ENCODE results near the gene OSBPL5. TPM values are rescaled to one million over a fixed set of nuclear protein-coding genes. Genes with fewer than 3 reads are reported as not detected.

The OSBPL5 gene
- total and polyA plus RNA-seq, 3 experiments from 2014 or later = 2.6 to 8.5 (median 2.7) TPM

DNA sequence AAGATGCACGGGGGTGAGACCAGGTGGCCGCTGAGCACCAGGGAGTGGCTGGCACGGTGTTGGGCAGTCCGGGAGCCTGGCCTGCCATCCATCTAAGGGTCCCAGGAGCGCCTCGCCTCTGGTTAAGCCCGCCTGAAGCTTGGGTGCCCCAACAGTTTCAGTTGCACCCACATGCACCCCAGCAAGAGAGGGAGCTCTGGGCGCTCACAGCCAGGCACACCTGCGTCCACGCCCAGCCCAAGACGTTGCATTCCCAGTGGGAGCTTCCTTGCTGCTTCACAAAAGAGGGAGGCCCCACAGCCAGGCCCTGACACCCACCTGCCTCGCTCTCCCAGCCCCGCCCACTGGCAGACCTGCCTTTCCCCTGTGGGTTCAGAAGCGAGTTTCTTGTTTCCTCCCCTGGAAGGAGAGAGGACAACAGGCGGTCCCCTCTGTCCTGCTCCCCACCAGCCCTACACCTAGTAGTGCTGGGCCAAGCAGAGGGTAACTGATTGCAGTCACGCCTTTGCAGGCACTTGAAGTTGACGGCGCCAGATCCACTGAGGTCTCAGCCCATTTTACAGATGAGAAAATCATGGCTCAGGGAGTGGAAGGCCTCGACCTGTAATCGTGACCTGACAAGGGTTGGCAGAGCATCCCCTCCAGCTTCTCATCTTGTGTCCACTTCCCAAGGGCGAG, 35.4 kb downstream of the OSBPL5 start:
- Mint-ChIP-seq H3K4me1 (peaks cover 0 to 8% (median 0%) of the 10 kb centered on the region in 3 donors), H3K4me3 (peak overlapping the region in 1 of 7 donors; percentile 74), H3K27ac (no peak overlapping the region), H3K9me3 (no peaks in the 10 kb centered on the region), H3K27me3 (no peaks in the 10 kb centered on the region), H3K36me3 (no peaks in the 10 kb centered on the region)
- ChIA-PET POLR2A (no interaction called here), CTCF (no interaction called here)
- Histone ChIP-seq H3K9me3 (ENCODE audit: low read length) (no peaks in the 10 kb centered on the region), H3K36me3 (ENCODE audit: insufficient read depth, low read length) (no peaks in the 10 kb centered on the region), H3K4me1 (ENCODE audit: insufficient read depth, low read length) (peaks cover under 1% of the 10 kb centered on the region), H3K27ac (ENCODE audit: low read depth, low read length) (no peak overlapping the region), H3K4me3 (ENCODE audit: low read length) (no peak overlapping the region), H3K27me3 (ENCODE audit: insufficient read depth, low read length, poor library complexity, severe bottlenecking) (no peaks in the 10 kb centered on the region)
- DNase-seq = peak in 1 of 5 donors; percentile 35

DNA sequence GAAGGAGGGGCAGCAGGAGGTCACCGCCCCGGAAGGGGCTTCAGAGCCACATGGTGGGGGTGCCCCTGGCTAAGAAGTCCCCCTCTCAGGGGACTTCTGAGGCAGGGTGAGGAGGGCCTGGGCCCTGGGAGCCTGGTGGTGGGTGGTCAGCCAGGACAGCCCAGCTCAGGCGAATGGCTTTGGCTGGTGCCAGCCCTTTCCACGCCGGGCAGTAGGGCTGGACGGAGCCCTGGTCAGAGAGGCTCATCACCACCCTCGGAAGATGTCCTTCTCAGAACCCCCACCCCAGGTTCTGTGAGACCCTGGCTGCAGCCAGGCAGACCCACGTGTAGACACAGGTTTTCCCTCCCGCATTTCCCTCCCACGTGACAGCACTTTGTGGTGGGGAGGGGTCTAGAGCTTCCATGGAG, 35.9 kb downstream of the OSBPL5 start:
- Histone ChIP-seq H3K36me3 (ENCODE audit: insufficient read depth, low read length) (no peaks in the 10 kb centered on the region), H3K9me3 (ENCODE audit: low read length) (no peaks in the 10 kb centered on the region), H3K4me3 (ENCODE audit: low read length) (no peak overlapping the region), H3K4me1 (ENCODE audit: insufficient read depth, low read length) (no peaks in the 10 kb centered on the region), H3K27ac (ENCODE audit: low read depth, low read length) (no peak overlapping the region), H3K27me3 (ENCODE audit: insufficient read depth, low read length, poor library complexity, severe bottlenecking) (no peaks in the 10 kb centered on the region)
- Mint-ChIP-seq H3K27me3 (no peaks in the 10 kb centered on the region), H3K9me3 (no peaks in the 10 kb centered on the region), H3K27ac (no peak overlapping the region), H3K36me3 (no peaks in the 10 kb centered on the region), H3K4me3 (no peak overlapping the region), H3K4me1 (peaks cover 0 to 8% (median 0%) of the 10 kb centered on the region in 3 donors)
- ChIA-PET POLR2A (no interaction called here), CTCF (no interaction called here)
- peak in 1 of 5 donors; percentile 28 for DNase-seq

DNA sequence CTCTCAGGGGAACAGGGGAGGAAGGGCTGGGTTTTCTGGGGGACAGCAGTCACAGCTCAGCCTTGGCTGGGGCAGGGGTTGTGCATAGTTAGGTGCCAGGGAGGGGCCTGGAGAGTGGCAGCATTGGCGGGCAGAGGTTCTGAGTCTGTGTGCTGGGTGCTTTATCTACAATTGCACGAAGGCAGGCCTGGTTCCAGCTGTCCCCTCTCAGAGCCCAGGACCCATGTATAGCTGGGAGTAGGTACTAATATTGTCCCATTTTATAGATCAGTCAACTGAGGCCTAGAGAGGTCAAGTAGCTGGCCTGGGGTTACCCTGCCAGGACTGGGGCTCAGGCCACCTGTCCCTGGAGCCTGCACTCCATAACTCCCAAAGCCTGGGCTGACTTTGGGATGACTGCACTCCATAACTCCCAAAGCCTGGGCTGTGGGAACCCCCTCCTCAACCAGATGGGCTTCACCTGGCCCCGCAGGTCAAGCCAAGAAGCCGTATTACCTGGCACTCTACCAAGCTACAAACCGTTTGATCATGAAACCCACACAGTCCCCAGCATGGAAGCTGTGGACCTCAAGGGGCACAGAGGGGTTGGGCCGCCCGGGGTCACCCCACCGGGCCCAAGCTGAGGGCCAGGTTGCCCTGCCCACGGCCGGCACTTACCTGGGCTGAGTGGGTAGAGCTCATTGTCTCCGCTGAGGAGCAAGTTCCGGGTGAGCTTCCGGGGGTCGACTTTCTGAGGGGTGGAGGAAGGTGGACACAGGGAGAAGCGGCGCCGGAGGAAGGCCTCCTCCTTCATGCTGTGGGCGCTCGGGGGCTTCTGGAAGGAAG, 36.5 kb downstream of the OSBPL5 start:
- H3K27ac Mint-ChIP-seq = no peak overlapping the region
- POLR2A ChIA-PET = no interaction called here
- no peak overlapping the region for H3K4me3 Mint-ChIP-seq
- H3K9me3 ChIP-seq (ENCODE audit: low read length) = no peaks in the 10 kb centered on the region
- H3K4me1 ChIP-seq (ENCODE audit: insufficient read depth, low read length) = no peaks in the 10 kb centered on the region
- no peak overlapping the region for H3K4me3 ChIP-seq (ENCODE audit: low read length)
- no peaks in the 10 kb centered on the region for H3K27me3 Mint-ChIP-seq
- H3K4me1 Mint-ChIP-seq = peaks cover 0 to 8% (median 0%) of the 10 kb centered on the region in 3 donors
- H3K27ac ChIP-seq (ENCODE audit: low read depth, low read length) = no peak overlapping the region
- H3K9me3 Mint-ChIP-seq = no peaks in the 10 kb centered on the region
- H3K36me3 ChIP-seq (ENCODE audit: insufficient read depth, low read length) = no peaks in the 10 kb centered on the region
- CTCF ChIA-PET = no interaction called here
- no peaks in the 10 kb centered on the region for H3K36me3 Mint-ChIP-seq
- DNase-seq = peak in 1 of 5 donors; percentile 33
- no peaks in the 10 kb centered on the region for H3K27me3 ChIP-seq (ENCODE audit: insufficient read depth, low read length, poor library complexity, severe bottlenecking)

DNA sequence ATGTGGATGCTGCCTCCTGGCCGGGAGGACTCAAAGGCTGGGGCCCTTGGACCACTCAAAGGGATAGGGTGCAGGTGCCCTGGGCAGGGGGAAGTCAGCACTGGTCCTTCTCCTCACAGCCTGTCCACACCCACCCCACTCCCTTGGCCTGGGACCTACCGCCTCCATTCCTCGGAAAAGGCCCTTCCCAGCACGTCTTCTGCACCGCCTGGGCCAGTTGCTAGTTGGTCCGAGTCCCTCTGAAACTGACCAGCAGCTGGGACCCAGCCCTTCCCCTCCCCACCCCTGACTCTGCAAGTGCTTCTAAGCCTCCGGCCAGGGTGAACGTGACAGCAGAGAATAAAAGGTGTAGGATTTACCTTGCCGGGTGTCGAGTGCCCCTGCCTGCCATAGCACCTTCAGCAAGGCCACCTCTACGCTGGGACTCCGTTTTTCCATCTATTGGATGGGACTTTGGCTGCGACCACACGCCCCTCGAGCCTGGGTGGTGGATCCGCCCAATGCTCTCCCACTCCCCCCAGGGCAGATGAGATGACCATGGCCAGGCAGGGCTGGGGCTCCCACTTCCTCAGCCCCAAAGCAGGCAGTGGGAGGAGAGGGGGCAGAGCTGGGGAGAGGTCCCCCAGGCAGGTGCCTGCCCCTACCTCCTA, 37.3 kb downstream of the OSBPL5 start:
- H3K36me3 Mint-ChIP-seq = no peaks in the 10 kb centered on the region
- POLR2A ChIA-PET = no interaction called here
- no peaks in the 10 kb centered on the region for H3K27me3 Mint-ChIP-seq
- H3K36me3 ChIP-seq (ENCODE audit: insufficient read depth, low read length) = no peaks in the 10 kb centered on the region
- H3K4me1 Mint-ChIP-seq = peaks cover 0 to 7% (median 0%) of the 10 kb centered on the region in 3 donors
- no peaks in the 10 kb centered on the region for H3K9me3 Mint-ChIP-seq
- H3K27me3 ChIP-seq (ENCODE audit: insufficient read depth, low read length, poor library complexity, severe bottlenecking) = no peaks in the 10 kb centered on the region
- H3K4me3 Mint-ChIP-seq = no peak overlapping the region
- H3K4me1 ChIP-seq (ENCODE audit: insufficient read depth, low read length) = no peaks in the 10 kb centered on the region
- no peak overlapping the region for H3K4me3 ChIP-seq (ENCODE audit: low read length)
- H3K9me3 ChIP-seq (ENCODE audit: low read length) = no peaks in the 10 kb centered on the region
- DNase-seq = peak in 1 of 5 donors; percentile 13
- no peak overlapping the region for H3K27ac ChIP-seq (ENCODE audit: low read depth, low read length)
- H3K27ac Mint-ChIP-seq = no peak overlapping the region
- CTCF ChIA-PET = no interaction called here

DNA sequence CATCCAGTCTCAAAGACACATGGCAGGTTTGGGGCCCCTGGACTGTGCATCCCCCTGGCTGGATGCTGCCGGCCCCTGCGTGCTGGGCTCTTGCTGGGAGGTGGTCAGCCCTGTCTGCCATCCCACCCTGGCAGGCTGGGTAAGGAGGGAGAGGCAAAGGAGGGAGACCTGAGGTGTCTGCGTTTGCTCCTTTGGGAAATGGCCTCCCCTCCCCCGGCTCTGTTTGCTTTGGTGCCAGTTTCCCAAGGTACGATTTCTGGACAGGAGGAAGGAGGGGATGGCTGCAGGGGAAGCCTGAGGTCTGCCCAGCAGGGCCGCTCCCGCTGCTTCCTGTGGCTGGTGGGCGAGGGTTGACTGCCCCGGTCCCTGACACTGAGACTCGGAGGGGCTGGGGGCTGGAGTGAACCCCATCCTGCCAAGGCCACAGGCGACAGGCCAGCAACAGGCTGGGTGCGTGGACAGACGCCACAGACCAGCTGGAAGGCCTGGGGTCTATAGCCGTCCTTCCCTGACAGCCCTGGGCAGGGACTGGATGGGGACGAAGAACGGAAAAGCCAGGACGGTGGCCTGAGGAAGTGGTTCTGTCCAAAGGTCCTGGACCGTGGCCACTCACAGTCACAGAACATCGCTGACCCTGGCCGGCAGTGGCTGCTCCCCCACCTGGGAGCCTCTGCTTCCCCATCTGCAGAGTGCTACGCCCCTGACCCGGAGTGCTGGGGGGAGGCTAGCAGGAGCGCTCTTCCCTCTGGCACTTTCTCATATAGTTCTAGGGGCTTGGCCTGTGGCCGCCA, 38.0 kb downstream of the OSBPL5 start:
- Mint-ChIP-seq H3K4me3 (no peak overlapping the region), H3K27ac (peak overlapping the region in 1 of 8 donors; percentile 65), H3K27me3 (no peaks in the 10 kb centered on the region), H3K36me3 (no peaks in the 10 kb centered on the region), H3K4me1 (peaks cover 0 to 3% (median 0%) of the 10 kb centered on the region in 3 donors), H3K9me3 (no peaks in the 10 kb centered on the region)
- H3K9me3 ChIP-seq (ENCODE audit: low read length) = no peaks in the 10 kb centered on the region
- ChIA-PET CTCF (no interaction called here), POLR2A (no interaction called here)
- H3K4me1 ChIP-seq (ENCODE audit: insufficient read depth, low read length) = no peaks in the 10 kb centered on the region
- no peak overlapping the region for H3K4me3 ChIP-seq (ENCODE audit: low read length)
- DNase-seq = peak in 1 of 5 donors; percentile 36
- H3K36me3 ChIP-seq (ENCODE audit: insufficient read depth, low read length) = no peaks in the 10 kb centered on the region
- no peak overlapping the region for H3K27ac ChIP-seq (ENCODE audit: low read depth, low read length)
- H3K27me3 ChIP-seq (ENCODE audit: insufficient read depth, low read length, poor library complexity, severe bottlenecking) = no peaks in the 10 kb centered on the region

DNA sequence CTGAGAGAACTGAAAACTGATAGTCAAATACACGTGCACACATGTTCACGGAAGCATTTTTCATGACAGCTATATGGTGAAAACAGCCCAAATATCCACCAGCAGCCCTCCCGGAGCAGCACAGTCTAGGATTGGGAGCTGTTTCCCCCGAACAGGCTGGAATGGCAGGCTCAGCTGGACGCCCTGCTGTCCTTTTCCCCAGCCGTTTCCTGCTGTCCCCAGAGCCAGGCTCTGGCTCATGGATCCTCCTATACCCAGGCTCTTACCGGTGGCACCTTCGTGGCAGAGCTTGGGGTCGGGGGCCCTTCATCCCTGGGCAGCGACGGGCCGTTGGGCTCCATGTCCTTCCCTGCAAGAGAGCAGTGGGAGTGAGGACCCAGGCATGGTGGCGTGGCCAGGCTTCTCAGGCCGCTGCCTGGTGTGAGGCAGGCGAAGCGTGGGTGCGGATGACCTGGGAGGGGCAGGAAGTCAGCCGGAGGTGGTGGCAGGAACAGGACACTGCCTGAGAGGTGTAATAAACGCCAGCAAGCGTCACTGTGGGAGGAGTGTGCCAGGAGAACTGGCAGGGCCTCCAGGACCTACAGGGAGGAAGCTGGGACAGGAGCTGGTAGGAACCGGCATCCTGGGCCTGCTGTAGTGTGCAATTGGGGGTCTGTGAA, 38.8 kb downstream of the OSBPL5 start:
- peaks cover 0 to 1% (median 0%) of the 10 kb centered on the region in 3 donors for H3K4me1 Mint-ChIP-seq
- peak in 1 of 5 donors; percentile 30 for DNase-seq
- POLR2A ChIA-PET = no interaction called here

DNA sequence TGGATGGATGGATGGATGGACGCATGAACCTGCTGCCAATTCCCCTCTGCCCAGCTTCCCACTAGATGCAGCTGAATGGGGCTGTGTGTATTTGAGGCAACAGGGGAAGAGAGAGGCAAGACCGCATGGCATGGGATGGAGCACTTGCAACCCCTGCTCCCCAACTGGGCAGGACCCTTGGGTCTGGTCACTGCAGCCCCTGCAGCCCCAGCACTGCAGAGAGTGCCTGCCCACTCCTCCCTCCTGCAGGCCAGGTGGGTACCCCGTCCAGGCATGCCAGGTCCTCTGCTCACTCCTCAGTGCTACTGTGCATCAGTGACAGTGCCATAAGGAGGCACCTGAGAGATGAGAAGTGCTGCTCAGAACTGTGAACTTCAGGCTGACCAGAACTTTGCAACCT, 40.3 kb downstream of the OSBPL5 start:
- H3K4me3 ChIP-seq (ENCODE audit: low read length) = no peak overlapping the region
- Mint-ChIP-seq H3K27me3 (no peaks in the 10 kb centered on the region), H3K4me1 (peaks cover 0 to under 1% (median 0%) of the 10 kb centered on the region in 3 donors), H3K4me3 (no peak overlapping the region), H3K36me3 (no peaks in the 10 kb centered on the region), H3K27ac (no peak overlapping the region), H3K9me3 (no peaks in the 10 kb centered on the region)
- H3K27ac ChIP-seq (ENCODE audit: low read depth, low read length) = no peak overlapping the region
- CTCF ChIA-PET = interaction anchor here (0.8 to 1.0 kb wide), 2 partner anchors 17 to 592 kb away, joined by 3 read pairs; no protein-coding TSS in a partner anchor
- H3K4me1 ChIP-seq (ENCODE audit: insufficient read depth, low read length) = no peaks in the 10 kb centered on the region
- no peak for DNase-seq
- H3K27me3 ChIP-seq (ENCODE audit: insufficient read depth, low read length, poor library complexity, severe bottlenecking) = no peaks in the 10 kb centered on the region
- H3K36me3 ChIP-seq (ENCODE audit: insufficient read depth, low read length) = no peaks in the 10 kb centered on the region
- POLR2A ChIA-PET = no interaction called here
- no peaks in the 10 kb centered on the region for H3K9me3 ChIP-seq (ENCODE audit: low read length)

More for the DNA sequence above, 38.8 kb downstream of the OSBPL5 start:
- CTCF ChIA-PET = no interaction called here
- Histone ChIP-seq H3K4me1 (ENCODE audit: insufficient read depth, low read length) (no peaks in the 10 kb centered on the region), H3K9me3 (ENCODE audit: low read length) (no peaks in the 10 kb centered on the region), H3K36me3 (ENCODE audit: insufficient read depth, low read length) (no peaks in the 10 kb centered on the region), H3K27ac (ENCODE audit: low read depth, low read length) (no peak overlapping the region), H3K27me3 (ENCODE audit: insufficient read depth, low read length, poor library complexity, severe bottlenecking) (no peaks in the 10 kb centered on the region), H3K4me3 (ENCODE audit: low read length) (no peak overlapping the region)
- H3K36me3 Mint-ChIP-seq = no peaks in the 10 kb centered on the region
- H3K9me3 Mint-ChIP-seq = no peaks in the 10 kb centered on the region
- no peaks in the 10 kb centered on the region for H3K27me3 Mint-ChIP-seq
- peak overlapping the region in 1 of 8 donors; percentile 65 for H3K27ac Mint-ChIP-seq
- peak overlapping the region in 1 of 7 donors; percentile 82 for H3K4me3 Mint-ChIP-seq

All from CD8-positive, alpha-beta memory T cell (primary cell).